ENCODE data around the gene WWOX. TPM values are rescaled to one million over a fixed set of nuclear protein-coding genes. Genes with fewer than 3 reads are reported as not detected.

Gene WWOX
- total RNA-seq, 1 experiment from 2014 or later = 79.9 TPM

DNA sequence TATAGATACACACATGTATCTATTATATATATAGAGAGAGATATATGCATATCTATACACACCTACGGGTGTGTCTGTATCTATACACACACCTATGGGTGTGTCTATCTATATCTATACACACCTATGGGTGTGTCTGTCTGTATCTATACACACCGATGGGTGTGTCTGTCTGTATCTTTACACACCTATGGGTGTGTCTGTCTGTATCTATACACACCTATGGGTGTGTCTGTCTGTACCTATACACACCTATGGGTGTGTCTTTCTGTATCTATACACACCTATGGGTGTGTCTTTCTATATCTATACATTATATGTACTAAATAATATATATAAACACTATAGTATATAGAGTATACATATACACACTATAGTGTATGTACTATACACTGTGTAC is 762.6 kb downstream of the WWOX start:
- Histone ChIP-seq H3K9me3 (ENCODE audit: low read depth, low read length, poor library complexity, severe bottlenecking) (peaks cover 4% of the 10 kb centered on the region), H3K4me3 (ENCODE audit: low read depth, low read length, poor library complexity, severe bottlenecking) (no peak overlapping the region), H3K27me3 (replicated peaks; ENCODE audit: insufficient read depth, low read depth, low read length, poor library complexity) (no peaks in the 10 kb centered on the region), H3K27ac (ENCODE audit: low read depth, low read length, poor library complexity, severe bottlenecking) (no peak overlapping the region), H3K36me3 (ENCODE audit: insufficient read depth, low read length, poor library complexity, severe bottlenecking) (no peaks in the 10 kb centered on the region), H3K4me1 (ENCODE audit: insufficient read depth, low read length, poor library complexity, severe bottlenecking) (no peaks in the 10 kb centered on the region)
- TF ChIP-seq CTCF (conservative IDR thresholded peaks at IDR 0.05; ENCODE audit: low read depth, low read length) (no peak), EZH2 (IDR thresholded peaks at IDR 0.05; ENCODE audit: borderline replicate concordance, low read depth, low read length, poor library complexity, severe bottlenecking) (no peak)
- no TSS peak for BruUV-seq (replicated peaks)
- DNase-seq (ENCODE audit: low spot score) = no peak
- intact Hi-C loops (cut with micrococcal nuclease; ENCODE audit: unreplicated experiment) = no loop called here
- POLR2A ChIA-PET (ENCODE audit: low non-redundant PET) = no interaction called here
- CTCF ChIA-PET = no interaction called here

GRCh38 chr16:78866521-78866920 is 767.1 kb downstream of the WWOX start:
- intact Hi-C loops (cut with micrococcal nuclease; ENCODE audit: unreplicated experiment) = no loop called here

DNA sequence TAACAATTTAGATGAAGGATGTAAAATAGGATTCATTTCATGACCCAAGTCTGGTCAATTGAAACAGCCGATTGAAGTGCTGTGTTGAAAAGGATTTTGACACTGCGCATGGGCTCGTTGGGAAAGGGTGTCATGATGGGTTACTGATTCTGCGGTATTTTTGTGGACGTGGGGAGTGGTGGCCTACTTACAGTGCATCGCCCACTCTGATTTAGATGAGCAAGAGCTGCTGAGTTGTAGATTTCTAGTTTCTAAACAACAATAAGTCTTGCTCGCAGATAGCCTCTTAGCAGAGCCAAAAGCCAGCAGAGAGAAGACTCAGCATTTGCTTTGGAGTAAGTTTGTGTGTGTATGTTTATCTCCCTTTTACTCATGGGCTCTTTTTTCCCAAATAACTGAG is 770.0 kb downstream of the WWOX start:
- Histone ChIP-seq H3K9me3 (ENCODE audit: low read depth, low read length, poor library complexity, severe bottlenecking) (peaks cover 4% of the 10 kb centered on the region), H3K27me3 (replicated peaks; ENCODE audit: insufficient read depth, low read depth, low read length, poor library complexity) (no peaks in the 10 kb centered on the region), H3K27ac (ENCODE audit: low read depth, low read length, poor library complexity, severe bottlenecking) (no peak overlapping the region), H3K4me3 (ENCODE audit: low read depth, low read length, poor library complexity, severe bottlenecking) (no peak overlapping the region), H3K4me1 (ENCODE audit: insufficient read depth, low read length, poor library complexity, severe bottlenecking) (no peaks in the 10 kb centered on the region), H3K36me3 (ENCODE audit: insufficient read depth, low read length, poor library complexity, severe bottlenecking) (no peaks in the 10 kb centered on the region)
- intact Hi-C loops (cut with micrococcal nuclease; ENCODE audit: unreplicated experiment) = no loop called here
- no peak for TF ChIP-seq CTCF (conservative IDR thresholded peaks at IDR 0.05; ENCODE audit: low read depth, low read length)
- TF ChIP-seq EZH2 (IDR thresholded peaks at IDR 0.05; ENCODE audit: borderline replicate concordance, low read depth, low read length, poor library complexity, severe bottlenecking) = no peak
- ChIA-PET POLR2A (ENCODE audit: low non-redundant PET) (no interaction called here), CTCF (no interaction called here)
- no TSS peak for BruUV-seq (replicated peaks)
- no peak for DNase-seq (ENCODE audit: low spot score)

More at GRCh38 chr16:78866521-78866920, 767.1 kb downstream of the WWOX start:
- no peak for DNase-seq (ENCODE audit: low spot score)
- H3K36me3 ChIP-seq (ENCODE audit: insufficient read depth, low read length, poor library complexity, severe bottlenecking) = no peaks in the 10 kb centered on the region
- H3K27ac ChIP-seq (ENCODE audit: low read depth, low read length, poor library complexity, severe bottlenecking) = no peak overlapping the region
- no TSS peak for BruUV-seq (replicated peaks)
- CTCF ChIA-PET = no interaction called here
- POLR2A ChIA-PET (ENCODE audit: low non-redundant PET) = no interaction called here
- no peaks in the 10 kb centered on the region for H3K4me1 ChIP-seq (ENCODE audit: insufficient read depth, low read length, poor library complexity, severe bottlenecking)
- H3K9me3 ChIP-seq (ENCODE audit: low read depth, low read length, poor library complexity, severe bottlenecking) = peaks cover 4% of the 10 kb centered on the region
- TF ChIP-seq CTCF (conservative IDR thresholded peaks at IDR 0.05; ENCODE audit: low read depth, low read length) = no peak
- TF ChIP-seq EZH2 (IDR thresholded peaks at IDR 0.05; ENCODE audit: borderline replicate concordance, low read depth, low read length, poor library complexity, severe bottlenecking) = no peak
- H3K4me3 ChIP-seq (ENCODE audit: low read depth, low read length, poor library complexity, severe bottlenecking) = no peak overlapping the region
- H3K27me3 ChIP-seq (replicated peaks; ENCODE audit: insufficient read depth, low read depth, low read length, poor library complexity) = no peaks in the 10 kb centered on the region

Measured in A673 (cell line).